UCSD-AML1 (cell line): Measurements from ENCODE around the gene ZBTB7C.

Experiments used
- DNase-seq: peaks from one replicate; lab custom pipeline; 2025; ENCODE audit not compliant: unreplicated experiment; lab: John Stamatoyannopoulos, UW

The ZBTB7C gene

DNA sequence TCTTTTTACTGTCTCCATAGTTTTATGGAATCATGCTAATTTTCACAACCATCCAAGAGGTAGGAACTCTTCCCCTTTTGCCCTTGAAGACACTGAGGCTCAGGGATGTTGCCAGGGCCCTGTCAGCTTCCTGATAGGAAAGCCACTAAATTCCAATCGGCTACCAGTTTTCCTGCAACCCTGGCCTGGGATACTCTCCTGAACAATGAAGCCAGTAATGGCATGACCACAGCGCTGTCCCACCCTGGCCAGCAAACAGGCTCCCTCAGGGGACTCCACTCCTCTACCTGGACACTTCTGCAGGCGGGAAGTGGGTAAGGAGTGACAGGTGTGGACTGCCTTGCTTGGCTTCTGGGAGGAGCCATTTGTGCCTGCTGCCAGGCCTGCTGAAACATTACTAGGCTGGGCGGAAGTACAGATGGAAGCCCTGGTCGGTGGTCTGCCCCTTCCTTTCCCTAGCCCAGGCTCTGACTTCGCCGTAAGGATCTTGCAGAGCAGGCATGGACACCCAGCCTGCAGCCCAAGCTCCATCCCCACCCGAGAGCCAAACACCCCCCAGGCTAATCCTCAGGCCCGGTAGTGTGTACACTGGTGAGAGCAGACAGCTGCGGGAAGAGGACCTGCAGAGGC lies 400.0 kb downstream of the ZBTB7C start:
- no peak for DNase-seq

DNA sequence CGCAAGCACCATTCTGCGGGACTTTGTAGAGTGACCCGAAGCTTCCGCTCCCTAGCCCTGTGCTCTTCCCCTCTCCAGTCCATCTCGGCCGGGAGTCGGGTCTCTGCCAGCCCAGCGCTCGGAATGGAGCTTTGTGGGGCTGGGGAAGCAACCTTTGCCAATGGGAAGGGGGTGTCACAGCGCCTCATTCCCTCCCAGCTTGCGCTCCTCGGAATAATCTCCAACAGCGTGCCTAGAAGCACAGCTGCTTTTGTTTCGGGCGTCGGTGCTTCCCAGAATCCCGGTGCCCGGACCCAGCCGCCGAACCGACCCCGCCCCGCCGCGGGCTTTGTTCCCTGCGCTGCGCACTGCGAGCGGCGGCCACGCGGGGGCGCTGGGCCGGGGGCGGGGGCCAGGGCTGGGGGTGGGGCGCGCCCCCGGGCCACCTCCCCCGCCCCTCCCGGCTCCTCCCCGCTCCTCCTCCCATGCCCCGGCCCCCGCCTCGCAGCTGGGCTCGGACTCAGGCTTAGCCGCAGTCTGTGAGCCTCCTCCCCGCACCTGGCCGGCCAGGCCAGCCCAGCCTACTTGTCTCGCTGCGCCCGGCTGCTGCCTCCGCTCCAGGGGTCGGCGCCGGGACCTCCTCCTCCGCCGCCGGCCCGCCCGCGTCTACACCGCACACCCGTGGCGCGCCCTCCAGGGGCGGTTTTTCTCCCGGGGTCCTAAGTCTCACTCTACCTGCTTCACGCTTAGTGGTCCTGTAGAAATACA lies 401.1 kb downstream of the ZBTB7C start:
- no peak for DNase-seq

DNA sequence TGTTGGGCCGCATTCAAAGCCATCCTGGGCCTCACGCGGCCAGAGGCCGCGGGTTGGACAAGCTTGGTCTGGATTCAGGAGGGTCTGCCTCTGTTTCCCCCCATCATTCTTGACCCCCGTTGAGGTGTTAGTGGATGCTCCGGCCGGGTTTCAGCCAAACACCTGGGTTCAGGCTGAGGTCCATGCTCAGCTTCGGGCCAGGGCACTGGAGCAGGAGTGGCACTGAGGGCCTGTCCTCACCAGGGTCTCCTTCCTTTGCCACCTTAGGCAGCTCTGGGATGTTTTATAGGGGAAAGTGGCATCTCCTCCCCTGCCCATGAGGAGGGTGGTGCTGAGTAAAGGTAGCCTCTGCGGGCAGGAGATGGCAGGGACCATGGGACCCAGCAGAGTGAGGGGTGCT lies 401.8 kb downstream of the ZBTB7C start:
- no peak for DNase-seq

GRCh38 chr18:48006415-48007175 lies 402.6 kb downstream of the ZBTB7C start:
- DNase-seq = no peak

DNA sequence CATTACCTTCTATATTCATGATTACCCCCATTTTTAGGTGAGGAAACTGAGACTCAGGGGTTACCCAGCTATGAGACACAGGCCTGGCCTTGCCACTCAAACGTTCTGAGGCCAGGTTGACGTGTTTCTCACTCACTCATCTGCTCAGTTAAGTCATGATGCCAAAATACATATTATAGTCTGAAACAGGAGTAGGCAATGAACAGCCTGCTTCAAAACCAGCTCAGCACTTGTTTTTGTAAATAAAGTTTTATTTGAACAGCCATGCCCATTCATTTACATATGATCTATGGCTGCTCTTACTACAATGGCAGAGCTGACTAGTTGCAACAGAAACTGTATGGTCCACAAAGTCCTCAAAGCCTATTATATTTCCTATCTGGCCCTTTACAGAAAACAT lies 404.6 kb downstream of the ZBTB7C start:
- DNase-seq = no peak

- no peak for DNase-seq
Observed at GRCh38 chr18:48003426-48004349, 405.5 kb downstream of the ZBTB7C start.

DNA sequence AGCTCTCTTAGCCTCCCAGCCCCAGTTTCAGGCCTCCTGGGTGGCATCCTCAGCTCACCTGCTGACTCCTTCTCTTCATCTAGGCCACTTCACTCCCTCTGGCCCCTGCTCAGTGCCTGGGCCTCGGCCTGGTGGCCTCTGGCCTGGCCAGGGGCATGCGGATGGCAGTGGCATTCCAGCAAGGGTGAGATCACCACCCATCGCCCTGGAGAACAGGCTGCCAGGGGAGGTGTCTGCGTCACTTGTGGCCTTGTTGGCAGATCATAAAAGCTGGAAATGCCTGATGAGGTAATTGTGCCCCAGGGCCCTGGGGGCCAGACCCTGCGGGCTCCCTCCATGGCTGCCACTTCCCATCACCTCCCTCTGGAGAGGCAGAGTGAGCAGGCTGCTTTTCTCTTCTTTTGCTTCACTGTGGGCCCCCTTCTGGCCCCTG lies 406.2 kb downstream of the ZBTB7C start:
- no peak for DNase-seq

DNA sequence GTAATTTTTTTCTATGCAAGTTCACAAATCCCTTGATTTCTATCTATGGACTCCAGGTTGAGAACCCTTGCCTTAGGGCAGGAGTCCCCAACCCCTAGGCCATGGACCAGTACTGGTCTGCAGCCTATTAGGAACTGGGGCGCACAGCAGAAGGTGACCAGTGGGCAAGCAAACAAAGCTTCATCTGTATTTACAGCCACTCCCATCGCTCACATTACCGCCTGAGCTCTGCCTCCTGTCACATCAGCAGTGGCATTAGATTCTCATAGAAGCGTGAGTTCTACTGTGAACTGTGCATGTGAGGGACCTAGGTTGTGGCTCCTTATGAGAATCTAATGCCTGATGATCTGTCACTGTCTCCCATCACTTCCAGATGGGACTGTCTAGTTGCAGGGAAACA lies 408.5 kb downstream of the ZBTB7C start:
- no peak for DNase-seq

DNA sequence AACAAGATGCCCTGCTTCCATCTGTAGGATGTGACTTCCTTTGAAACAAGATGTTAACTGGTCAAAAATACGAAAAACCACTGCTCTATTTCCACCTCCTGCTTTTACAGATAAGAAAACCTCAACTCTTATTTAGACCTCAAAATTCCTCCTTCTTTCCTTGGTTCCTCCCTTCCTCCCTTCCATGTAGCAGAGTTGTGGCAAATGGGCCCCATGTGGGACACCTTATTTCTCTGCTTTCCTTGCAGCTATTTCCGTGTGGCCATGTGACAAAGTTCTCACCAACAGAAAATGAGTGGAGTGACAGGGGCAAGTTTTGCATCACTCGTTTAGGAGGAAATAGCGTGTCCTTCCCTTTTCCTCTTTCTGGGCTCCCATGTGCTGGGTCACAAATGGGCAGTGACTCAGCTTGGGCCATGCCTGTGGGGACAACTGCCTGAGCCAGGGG lies 409.4 kb downstream of the ZBTB7C start:
- peak; percentile 83 for DNase-seq

DNA sequence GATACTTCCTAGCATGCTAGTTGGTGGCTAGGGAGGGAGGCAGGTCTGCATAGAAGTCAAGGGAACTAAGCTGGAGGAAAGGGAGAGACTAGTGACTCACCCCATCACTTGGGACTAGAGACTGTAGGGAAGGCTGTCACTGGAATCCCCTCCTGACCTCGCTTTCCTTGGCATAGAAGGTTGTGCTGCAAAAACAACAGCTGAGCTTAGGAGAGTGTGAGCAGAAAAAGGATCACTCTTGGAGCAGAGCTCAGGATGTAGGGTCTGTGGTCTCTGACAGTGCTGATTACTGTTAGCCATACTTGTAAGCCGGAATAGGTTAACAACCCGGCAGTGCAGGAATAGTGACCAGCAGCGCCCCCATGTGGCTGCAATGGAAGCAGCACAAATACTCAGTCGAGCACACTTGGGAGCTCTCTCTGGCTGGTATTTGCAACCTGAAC lies 411.8 kb downstream of the ZBTB7C start:
- peak; percentile 64 for DNase-seq

GRCh38 chr18:47996091-47996541 lies 413.1 kb downstream of the ZBTB7C start:
- DNase-seq = no peak

DNA sequence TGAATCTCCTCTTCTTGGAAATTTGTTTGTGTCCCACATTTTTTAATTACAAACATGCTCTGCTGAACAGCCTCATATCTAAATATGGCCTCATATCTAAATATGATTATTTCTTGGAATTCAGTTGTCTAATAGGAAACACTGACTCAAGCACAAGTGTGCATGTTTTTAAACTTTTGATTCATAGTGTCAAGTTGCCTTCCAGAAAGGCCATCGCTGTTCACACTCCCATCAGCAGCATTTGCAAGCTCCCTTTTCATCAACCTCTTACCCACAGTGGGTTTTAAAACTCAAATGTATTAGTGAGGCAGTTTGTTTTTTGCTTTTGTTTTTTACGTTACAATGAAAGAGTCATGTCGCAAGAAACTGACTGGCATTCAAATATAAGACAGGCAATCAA lies 413.5 kb downstream of the ZBTB7C start:
- DNase-seq = no peak

DNA sequence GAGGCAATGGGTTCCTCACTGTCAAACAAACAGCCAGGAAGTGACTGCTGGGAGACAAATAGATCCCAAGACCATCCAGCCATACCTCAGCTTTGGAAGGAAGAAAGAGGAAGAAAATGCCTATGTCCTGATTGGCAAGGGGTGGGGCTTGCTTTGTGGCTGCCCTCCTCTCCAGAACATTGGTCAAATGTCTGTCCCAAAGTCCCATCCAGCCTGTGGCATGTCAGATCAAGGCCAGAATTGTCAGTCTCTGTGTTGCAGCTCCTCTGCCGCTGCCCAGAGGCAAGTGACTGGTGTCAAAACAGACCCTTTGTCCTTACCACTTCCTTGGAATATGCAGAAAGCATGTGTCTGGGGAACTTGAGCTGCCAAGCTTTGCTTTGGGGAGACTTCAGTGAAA lies 415.8 kb downstream of the ZBTB7C start:
- DNase-seq = no peak

GRCh38 chr18:47992976-47993375 lies 416.2 kb downstream of the ZBTB7C start:
- no peak for DNase-seq

DNA sequence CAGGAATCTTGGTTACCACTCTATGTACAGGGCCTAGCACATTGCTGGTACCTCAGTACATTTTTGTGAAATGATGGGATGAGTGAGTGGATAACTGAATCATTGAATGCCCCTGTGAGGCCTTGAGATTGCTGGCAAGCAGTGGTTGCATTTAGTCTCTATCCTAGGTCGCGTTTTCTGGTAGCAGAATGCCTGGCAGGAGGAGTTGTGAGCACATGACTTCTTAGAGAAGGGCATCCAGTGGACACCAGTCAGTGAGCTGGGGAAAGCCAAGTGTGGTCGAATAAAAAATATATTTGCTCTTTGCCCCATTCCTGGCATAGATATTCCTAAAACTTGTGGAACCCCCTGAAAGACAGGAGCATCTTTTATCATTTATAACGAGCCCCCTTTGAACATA lies 416.9 kb downstream of the ZBTB7C start:
- no peak for DNase-seq

GRCh38 chr18:47990981-47991380 lies 418.2 kb downstream of the ZBTB7C start:
- DNase-seq = no peak

GRCh38 chr18:47987388-47987699 lies 421.8 kb downstream of the ZBTB7C start:
- DNase-seq = no peak

GRCh38 chr18:47986620-47987387 lies 422.4 kb downstream of the ZBTB7C start:
- no peak for DNase-seq

DNA sequence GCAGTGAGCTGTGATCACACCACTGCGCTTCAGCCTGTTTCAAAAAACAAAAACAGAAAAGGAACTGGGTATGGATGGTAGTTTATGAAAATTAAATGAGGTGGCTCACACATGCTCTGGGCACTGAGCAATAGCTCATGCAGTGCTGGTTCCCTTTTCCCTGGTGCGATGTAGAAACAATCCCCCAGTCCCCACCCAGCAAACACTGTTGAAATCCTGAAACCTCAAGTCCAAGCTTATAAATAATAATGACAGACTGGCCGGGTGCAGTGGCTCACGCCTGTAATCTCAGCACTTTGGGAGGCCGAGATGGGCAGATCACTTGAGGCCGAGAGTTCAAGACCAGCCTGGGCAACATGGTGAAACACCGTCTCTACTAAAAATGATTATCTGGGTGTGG lies 423.3 kb downstream of the ZBTB7C start:
- no peak for DNase-seq

DNA sequence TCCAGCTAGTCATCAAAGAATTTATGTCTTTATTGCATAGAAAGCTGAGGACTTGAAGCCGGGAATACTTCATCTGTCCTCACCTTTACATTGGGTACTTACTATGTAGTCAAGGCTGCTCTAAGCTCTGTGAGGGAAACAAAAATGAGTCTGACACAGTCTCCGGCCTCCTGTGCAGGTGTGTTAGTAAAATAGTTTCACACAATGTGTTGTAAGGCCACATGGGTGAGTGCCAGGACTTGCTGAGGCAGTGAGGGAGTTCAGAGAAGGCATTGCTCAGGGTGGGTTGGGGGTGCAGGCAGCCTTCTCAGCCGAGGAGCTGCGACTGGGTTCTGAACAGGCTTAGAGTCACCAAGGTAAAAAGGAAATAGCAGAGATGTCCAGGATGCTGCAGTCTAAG lies 424.2 kb downstream of the ZBTB7C start:
- no peak for DNase-seq
